Measurements from ENCODE around the gene PDE1C. TPM values are rescaled to one million over a fixed set of nuclear protein-coding genes. Genes with fewer than 3 reads are reported as not detected.

The PDE1C gene
- total RNA-seq, 1 donor from 2014 or later = 2.3 TPM

DNA sequence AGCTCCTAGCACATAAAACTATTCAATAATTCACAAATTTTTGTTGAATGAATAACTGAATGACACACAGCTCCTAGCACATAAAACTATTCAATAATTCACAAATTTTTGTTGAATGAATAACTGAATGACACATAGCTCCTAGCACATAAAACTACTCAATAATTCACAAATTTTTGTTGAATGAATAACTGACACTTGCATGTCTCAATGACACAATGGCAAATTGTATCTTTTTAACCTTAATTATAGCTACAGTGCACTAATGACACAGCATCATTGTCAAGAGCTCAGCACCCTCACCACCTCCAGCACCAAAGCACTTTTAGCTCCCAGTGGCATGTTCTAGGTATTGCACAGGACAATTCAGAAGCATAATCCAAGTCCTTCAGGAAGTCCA is 131.6 kb downstream of the PDE1C start:
- DNase-seq (ENCODE audit: low read depth) = peak; percentile 46

DNA sequence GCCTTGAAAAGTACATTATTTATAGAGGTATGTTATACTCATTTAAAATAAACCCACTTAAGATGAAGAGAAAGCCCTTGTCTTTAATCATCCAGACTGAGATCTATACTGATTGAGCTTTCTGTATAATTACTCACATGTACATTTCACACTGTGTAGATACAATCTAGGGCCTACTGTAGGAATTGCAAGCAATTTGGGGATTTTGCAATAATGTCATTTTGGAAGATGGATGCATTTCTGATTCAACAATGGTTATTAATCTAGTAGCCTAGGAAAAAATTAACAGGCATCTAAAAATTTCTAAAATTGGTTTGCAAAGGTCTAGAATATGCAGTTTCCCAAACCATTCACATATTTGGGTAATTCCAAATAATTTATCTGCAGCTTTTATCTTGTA is 132.2 kb downstream of the PDE1C start:
- no peak for DNase-seq (ENCODE audit: low read depth)

DNA sequence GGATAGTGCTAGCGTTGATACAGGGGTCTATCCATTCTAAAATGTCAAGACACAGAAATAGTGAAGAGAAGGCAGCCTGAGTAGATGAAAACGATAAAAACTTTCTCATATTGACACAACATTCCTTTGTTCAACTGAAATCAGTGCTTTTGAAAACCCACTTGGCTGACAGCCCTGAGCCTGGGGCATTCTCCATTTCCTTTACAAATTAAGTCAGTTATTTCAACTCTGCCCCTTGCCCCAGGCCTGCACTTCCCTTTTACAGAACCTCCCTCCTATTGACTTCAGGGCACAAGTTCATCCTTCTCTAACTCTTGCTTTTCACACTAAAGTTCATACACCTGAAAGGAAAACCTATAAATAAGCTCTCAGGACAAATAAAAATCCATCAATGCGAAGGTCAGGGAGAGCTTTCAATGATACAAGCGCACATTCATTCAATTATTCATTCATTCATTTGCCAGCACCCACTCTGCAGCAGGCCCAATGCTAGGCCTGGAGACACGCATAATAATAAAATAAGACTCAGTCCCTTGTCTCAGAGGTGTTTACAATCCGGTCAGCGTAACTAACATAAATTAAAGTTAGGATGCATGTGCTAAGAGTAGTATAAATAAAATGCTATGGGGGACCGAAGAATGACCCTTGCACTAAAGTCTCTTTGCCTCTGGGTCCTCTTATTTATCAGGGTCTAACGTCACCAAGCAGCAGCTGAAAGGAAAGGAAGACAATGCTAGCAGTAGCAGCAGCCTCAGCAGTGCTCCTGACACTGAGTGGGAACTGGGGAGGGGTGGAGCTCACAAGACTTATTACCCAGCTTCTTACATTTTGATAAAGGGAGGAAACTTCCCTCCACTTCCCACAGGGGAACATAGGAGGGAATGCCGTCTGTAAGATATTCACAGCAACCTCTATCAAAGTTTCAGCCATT is 134.8 kb downstream of the PDE1C start:
- DNase-seq (ENCODE audit: low read depth) = peak; percentile 49

DNA sequence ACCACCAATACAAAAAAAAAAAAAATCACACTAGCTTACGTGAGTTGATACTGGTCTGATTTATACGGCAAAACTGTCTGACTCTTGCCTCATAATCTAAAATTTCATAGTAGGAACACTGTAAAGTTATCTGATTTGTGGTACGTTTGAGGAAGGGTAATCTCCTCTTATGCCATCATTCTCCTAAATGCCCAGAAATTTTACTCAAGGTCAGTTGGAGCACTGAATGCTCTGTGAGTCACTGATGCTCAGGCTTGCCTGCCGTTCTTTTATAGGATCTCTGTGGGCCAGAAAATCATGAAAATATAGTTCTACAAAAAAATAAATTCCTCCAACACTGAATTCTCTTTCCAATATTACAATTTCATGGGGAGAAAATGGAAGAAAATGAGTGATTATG is 135.7 kb downstream of the PDE1C start:
- DNase-seq (ENCODE audit: low read depth) = no peak

DNA sequence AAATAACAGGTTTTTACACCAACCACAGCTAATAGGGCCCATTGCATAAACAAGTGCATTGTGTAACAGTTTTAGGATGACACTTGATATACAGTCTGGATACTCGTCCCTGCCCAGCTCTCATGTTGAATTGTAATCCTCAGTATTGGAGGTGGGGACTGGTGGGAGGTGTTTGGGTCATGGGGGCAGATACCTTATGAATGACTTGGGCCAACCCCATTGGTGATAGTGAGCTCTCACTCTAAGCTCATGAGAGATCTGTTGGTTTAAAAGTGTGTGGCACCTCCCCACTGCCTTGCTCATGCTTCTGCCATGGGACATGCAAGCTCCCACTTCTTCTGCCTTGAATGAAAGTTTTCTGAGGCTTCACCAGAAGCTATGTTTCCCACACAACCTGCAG is 136.7 kb downstream of the PDE1C start:
- no peak for DNase-seq (ENCODE audit: low read depth)

GRCh38 chr7:31926991-31927584 is 143.1 kb downstream of the PDE1C start:
- DNase-seq (ENCODE audit: low read depth) = no peak

DNA sequence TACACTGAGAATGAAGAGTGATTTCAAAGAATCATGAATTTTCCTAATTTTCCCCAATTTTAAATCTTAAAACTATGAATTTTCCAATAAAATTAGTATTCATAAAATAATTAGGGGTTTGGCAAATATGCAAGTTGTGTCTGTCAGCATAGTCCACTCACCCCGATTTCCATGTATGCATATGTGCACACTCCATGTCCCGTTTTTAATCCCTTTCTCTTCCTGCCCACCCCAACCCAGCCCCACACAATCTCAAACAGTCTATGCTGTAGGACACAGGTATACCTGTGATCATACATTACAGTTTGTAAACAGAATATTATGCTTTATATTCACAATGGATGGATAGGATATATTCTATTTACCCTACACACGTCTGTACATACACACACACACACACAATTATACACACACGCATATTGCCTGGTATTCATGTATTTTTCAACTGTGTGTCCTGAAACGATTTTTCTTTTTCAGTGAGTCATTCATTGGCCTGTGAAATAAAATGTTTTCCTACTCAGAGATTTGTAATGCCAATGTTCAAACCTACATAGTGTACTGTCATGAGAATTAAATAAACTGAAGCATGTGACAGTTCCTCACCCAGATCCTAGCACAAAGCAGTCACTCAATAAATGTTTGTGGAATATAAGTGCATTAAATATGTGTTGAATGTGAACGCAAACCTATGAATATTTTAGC is 144.3 kb downstream of the PDE1C start:
- no peak for DNase-seq (ENCODE audit: low read depth)

- no peak for DNase-seq (ENCODE audit: low read depth)
Observed at GRCh38 chr7:31924251-31924650, 146.0 kb downstream of the PDE1C start.

- DNase-seq (ENCODE audit: low read depth) = no peak
Observed at GRCh38 chr7:31922848-31923247, 147.4 kb downstream of the PDE1C start.

DNA sequence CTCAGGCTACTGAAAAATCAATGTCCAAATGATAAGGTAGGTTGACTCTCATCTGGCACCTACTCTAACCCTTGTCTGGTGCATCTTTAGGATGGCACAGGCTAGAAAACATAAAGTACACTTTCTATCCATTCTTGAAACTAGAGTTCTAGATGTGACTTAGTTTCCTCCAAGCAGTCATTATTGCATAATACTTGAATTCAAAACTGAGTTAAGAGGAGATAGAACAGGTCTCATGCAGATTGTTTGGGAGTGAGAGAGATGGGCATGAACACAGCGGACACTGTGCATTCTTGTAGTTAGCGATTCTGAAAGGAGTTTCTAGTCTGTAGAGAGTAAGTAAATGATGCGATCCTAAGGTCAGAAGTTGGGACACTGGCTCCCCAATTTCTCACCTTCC is 149.2 kb downstream of the PDE1C start:
- DNase-seq (ENCODE audit: low read depth) = no peak

GRCh38 chr7:31919678-31920369 is 150.4 kb downstream of the PDE1C start:
- no peak for DNase-seq (ENCODE audit: low read depth)

DNA sequence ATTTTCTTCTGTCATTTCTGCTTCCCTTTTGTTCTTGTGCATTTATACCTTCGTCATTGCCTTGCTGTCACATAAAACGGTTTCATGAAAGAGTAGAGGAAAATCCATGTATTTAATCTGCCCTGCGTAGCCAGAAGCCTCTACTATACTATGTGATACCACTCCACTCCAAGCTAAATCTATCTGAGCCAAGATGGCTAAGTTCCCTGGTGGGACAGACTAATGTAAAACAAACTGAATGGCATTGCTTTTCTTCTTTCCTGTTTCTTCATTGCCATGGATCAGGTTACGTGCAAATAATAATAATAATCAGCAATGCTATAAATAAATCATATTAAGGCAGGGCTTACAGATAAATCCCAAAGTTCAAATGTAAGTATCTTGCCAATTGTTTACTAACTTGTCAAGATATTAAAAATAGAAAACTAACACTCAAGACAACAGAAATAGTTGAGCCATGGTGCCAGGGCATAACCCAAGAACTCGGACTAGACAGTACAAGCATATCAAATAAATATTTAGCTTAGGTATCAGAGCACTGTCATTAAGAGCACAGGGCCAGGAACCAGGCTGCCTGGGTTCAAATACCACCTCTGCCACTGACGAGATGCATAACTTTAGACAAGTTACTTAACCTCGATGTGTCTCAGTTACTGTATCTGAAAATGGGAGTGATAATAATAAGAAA is 151.4 kb downstream of the PDE1C start:
- no peak for DNase-seq (ENCODE audit: low read depth)

DNA sequence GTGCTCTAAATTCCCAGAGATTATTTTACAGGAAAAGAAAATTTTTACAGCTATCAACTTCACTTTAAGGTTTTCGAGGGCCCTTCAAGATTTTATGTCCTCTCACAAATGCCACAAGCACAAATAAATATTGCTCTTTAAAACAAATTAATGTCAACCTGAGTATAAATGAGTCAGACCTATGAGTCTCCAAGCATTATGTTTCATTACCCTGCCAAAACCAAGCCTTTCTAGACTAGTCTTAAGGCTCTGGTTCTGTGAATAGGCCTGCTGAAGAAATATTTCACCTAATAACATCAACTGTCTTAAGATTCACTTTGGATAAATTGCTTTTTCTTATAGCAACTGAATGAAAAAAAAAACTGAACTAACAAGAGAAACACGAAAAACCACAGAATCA is 153.0 kb downstream of the PDE1C start:
- no peak for DNase-seq (ENCODE audit: low read depth)

GRCh38 chr7:31910191-31910590 is 160.0 kb downstream of the PDE1C start:
- no peak for DNase-seq (ENCODE audit: low read depth)

GRCh38 chr7:31906479-31907171 is 163.6 kb downstream of the PDE1C start:
- no peak for DNase-seq (ENCODE audit: low read depth)

- no peak for DNase-seq (ENCODE audit: low read depth)
Observed at GRCh38 chr7:31903962-31904361, 166.2 kb downstream of the PDE1C start.

DNA sequence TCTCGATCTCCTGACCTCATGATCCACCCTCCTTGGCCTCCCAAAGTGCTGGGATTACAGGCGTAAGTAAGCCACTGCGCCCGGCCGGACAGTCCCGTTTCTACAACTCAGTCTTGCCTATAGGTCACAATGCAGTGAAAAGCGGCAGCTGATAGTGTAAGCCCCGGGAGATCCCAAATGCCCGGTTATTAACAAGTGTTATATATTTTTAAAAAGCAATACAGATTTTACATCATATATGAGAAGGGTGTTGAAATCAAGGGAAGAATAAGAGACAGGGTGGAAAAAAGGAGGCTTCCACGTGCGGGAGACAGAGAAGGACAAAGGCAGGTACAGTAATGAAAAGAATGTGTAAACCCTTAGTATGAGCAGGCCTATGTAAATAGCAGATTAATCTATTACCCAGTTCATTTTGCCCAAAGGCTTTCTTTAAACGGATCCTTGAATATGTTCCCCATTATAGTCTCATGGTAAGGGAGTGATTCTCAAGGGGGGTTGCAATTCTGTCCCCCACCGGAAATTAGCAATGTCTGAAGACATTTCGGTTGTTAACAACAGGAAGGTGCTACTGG is 170.8 kb downstream of the PDE1C start:
- DNase-seq (ENCODE audit: low read depth) = peak; percentile 54

GRCh38 chr7:31896925-31897324 is 173.3 kb downstream of the PDE1C start:
- DNase-seq (ENCODE audit: low read depth) = no peak

GRCh38 chr7:31894308-31894707 is 175.9 kb downstream of the PDE1C start:
- no peak for DNase-seq (ENCODE audit: low read depth)

GRCh38 chr7:31893365-31893764 is 176.8 kb downstream of the PDE1C start:
- no peak for DNase-seq (ENCODE audit: low read depth)

All from renal cortical epithelial cell (primary cell).